ENCODE measurements around the gene PIR.

Gene PIR

DNA sequence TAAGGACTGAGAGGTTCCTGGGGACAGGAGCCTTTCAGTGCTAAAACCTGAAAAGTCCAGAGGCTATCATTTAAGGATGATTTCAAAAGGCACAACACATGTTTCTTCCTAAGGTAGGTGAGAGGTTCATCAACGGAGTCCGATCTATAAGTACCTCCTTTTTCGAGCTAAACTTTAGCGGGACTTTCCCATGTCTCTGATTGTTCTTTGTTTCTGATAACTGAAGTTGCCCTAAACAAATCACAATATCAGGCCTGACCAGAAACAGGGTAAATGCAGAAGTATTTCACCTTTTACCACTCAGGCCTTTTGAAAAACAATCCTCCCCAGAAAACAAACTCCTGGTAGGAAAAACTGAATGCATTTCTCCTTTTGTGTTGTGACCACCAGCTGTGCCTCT, 17.6 kb downstream of the PIR start:
- DNase-seq, result no peak

GRCh38 chrX:15475021-15475420, 18.1 kb downstream of the PIR start:
- no peak for DNase-seq

- no peak for DNase-seq
Observed at GRCh38 chrX:15474028-15474427, 19.1 kb downstream of the PIR start.

- no peak for DNase-seq
Observed at GRCh38 chrX:15472531-15472930, 20.6 kb downstream of the PIR start.

DNA sequence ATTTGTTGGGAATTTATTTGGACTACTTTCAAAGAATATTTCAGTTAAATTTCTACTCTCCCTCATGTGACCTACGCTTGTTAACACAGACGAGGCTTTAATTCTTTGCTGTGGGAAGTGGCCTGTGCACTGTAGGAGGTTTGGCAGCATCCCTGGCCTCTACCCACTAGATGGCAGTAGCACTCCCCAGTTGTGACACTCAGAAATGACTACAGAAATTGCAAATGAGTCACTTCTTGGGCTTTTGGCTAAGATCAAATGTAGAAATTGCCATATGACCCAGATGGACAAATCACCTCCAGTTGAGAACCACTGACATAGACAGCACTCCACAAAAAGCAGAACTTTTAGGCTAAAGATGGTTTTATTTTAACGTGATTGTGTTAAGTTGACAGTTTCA, 22.1 kb downstream of the PIR start:
- DNase-seq, result peak; percentile 29

DNA sequence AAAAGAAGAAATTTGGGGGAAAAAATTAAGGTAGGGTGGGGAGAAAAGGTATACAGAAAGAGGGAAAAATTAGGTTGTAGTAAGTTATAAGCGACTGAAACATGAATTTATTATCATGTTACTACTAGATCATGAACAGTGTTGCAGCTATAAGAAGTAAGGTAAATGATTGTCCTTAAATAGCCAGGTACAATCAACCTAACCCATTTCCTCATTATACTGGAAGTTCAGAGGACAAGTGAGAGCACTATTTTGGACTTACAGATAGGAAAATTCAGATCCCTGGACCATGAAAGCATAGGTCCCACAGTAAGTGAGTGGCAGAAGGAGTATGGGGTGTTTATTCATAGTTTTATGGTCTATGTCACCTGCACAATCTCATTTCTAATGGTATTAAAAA, 23.5 kb downstream of the PIR start:
- DNase-seq, result no peak

- DNase-seq, result no peak
Observed at GRCh38 chrX:15468036-15468435, 25.1 kb downstream of the PIR start.

- no peak for DNase-seq
Observed at GRCh38 chrX:15465896-15466651, 27.1 kb downstream of the PIR start.

DNA sequence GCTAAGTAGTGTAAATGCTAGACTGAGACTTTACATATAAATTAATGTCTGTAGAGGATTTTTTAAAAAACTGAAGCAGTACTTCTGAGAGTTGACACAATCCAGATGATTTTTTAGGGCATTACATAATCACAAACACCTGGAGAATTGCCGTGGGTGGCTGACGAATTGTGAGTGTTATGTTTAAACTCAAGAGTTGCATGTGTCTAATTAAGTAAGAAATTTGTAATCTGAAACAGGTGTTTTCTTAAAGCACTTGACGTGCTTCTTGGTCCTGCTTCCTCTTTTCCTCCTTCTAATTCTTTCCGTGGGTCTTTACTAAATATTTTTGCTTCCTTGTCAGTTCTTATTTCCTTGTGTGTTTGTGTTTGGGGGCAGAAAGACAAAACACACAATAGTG, 27.8 kb downstream of the PIR start:
- DNase-seq, result no peak

DNA sequence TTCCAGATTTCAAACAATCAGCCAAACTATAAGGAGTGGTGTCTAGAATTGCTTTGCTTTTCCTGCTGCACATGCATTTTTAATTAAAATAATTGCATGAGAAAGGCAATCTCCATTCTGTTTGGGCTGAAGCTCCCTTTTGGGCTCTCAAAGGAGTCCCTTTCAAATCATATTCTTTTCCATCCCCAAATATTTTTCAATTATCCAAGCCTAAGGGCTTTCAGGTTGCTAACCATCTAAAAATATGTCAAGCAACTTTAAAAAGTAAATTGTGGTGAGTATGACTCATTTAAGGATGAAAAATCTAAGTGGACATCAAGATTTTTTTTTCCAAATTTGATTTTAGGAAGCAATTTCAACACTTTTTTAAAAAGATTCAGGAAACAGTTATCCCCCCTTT, 28.4 kb downstream of the PIR start:
- no peak for DNase-seq

- DNase-seq, result no peak
Observed at GRCh38 chrX:15451913-15452312, 41.2 kb downstream of the PIR start.

GRCh38 chrX:15448010-15448639, 45.0 kb downstream of the PIR start:
- DNase-seq, result no peak

DNA sequence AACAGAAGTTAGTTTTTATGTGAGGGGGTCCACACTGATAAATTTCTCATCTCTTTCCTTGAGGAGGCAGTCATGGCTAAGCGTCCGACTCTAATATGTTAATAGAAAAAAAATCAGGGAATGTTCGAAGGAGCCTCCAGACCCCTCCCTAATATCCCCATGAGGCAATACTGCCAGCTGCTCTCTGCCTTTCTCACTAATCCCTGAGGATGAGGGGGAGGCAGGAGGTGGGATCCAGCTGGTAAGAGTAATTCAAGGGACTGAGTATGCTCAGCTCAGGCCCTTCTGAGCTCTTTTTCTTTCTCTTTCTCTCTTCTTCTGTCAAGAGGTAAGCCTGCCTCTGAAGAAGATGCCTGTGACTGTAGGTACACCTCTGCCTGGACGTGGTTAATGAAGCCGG, 51.7 kb downstream of the PIR start:
- no peak for DNase-seq

GRCh38 chrX:15438332-15438731, 54.8 kb downstream of the PIR start:
- DNase-seq, result no peak

DNA sequence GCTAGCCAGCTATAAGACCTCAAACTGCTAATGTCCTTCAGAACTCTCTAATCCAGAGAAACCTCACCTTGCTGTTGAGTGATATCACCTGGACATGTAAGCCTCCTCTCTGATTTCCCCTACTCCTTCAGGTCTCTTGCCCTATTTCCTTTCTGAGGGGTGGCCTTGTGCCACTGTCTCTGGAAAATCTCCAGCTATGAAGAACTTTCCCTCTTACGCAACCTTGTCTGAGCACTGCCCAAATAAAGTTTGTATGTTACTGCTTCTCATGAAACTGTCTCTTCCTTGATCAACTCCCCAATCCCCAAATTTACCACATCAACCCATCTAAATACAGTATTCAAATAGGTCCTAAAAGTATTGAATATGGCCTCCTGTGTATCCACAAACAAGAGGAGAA, 55.4 kb downstream of the PIR start:
- no peak for DNase-seq

- DNase-seq, result no peak
Observed at GRCh38 chrX:15435836-15436619, 57.1 kb downstream of the PIR start.

GRCh38 chrX:15434205-15434604, 58.9 kb downstream of the PIR start:
- DNase-seq, result no peak

DNA sequence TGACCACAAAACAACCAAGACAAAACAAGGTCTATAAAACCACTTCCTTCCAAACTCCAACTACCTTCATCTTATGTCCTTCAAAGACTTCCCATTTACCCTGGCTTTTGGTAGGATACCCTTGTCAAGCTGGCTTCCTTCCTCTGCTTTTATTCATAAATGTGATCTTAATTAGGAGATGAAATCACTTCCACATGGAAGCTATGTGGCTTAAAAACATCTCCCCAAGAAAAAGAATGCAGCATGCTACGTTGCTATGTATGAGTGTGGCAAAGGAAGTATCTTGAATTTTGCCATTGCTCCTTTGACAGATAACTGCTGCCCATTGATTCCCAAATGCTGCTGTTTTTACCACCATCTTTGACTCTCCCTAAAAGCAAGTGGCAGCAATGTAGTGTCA, 62.5 kb downstream of the PIR start:
- no peak for DNase-seq

- DNase-seq, result no peak
Observed at GRCh38 chrX:15430076-15430475, 63.1 kb downstream of the PIR start.

DNA sequence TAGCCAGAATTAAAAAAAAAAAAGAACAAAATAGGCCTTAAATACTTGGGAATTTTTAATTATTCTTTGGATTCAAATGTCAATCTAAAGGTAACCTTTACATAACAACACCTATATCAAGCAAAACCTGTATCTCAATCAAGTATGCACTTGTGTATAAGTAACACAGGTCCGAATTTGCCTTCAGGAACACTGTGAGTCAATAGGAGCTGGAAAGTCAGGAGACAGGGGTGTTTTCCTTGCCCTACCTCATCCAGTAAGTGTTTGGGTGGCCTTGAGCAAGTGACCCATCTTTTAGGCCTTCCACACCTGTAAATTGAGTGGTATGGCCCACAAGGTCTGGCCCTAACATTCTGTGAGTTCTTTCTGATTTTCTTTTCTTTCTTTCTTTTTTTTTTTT, 68.1 kb downstream of the PIR start:
- DNase-seq, result no peak

GRCh38 chrX:15418707-15419181, 74.4 kb downstream of the PIR start:
- no peak for DNase-seq

DNA sequence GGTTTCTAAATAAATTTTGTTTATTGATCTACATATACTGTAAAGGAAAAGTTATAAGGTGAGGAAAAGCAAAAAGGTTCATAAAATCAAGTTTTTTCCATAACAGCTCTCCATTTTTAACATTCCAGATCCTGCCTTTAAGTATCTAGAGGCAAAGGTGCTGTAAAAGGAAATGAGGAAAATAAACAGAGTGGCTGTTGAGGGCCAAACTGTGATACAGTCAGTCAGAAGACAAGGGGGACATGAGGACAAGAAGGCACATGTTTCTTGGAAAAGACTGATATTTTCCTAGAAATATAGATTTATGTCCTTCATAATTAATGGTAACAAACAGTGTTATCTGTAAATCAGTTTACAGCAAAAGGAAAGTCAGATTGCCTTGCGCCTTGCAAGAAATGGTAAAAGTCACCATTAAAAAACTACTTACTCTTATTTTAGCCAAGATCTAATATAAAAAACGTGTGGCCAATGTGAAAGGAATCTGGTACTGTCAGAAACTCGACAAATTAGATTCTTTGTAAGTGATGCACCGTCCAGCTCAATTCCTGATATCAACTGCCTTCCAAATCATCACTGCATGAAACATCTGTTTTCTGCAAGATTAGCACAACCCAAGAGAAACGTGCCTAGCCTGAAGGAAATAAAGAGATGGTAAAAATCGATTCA, 75.0 kb downstream of the PIR start:
- no peak for DNase-seq
